ENCODE results near the gene NCOR2. TPM values are rescaled to one million over a fixed set of nuclear protein-coding genes. Genes with fewer than 3 reads are reported as not detected.

Gene NCOR2
- total RNA-seq, 2 donors from 2014 or later = 185 to 207 TPM

- H3K9me3 Mint-ChIP-seq = peaks cover 1% of the 10 kb centered on the region
- TF ChIP-seq, protein P1, sequence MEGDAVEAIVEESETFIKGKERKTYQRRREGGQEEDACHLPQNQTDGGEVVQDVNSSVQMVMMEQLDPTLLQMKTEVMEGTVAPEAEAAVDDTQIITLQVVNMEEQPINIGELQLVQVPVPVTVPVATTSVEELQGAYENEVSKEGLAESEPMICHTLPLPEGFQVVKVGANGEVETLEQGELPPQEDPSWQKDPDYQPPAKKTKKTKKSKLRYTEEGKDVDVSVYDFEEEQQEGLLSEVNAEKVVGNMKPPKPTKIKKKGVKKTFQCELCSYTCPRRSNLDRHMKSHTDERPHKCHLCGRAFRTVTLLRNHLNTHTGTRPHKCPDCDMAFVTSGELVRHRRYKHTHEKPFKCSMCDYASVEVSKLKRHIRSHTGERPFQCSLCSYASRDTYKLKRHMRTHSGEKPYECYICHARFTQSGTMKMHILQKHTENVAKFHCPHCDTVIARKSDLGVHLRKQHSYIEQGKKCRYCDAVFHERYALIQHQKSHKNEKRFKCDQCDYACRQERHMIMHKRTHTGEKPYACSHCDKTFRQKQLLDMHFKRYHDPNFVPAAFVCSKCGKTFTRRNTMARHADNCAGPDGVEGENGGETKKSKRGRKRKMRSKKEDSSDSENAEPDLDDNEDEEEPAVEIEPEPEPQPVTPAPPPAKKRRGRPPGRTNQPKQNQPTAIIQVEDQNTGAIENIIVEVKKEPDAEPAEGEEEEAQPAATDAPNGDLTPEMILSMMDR (conservative IDR thresholded peaks at IDR 0.05) = no peak
- H3K4me1 Mint-ChIP-seq = peaks cover 20% of the 10 kb centered on the region
- H3K27me3 ChIP-seq (ENCODE audit: control insufficient read depth, insufficient read depth, low read length, poor library complexity, severe bottlenecking) = no peaks in the 10 kb centered on the region
- no peak overlapping the region for H3K9ac ChIP-seq (ENCODE audit: extremely low read depth, low read length, poor library complexity, severe bottlenecking)
- no peak overlapping the region for H3K4me3 Mint-ChIP-seq
- peaks cover 10% of the 10 kb centered on the region for H3K36me3 Mint-ChIP-seq (ENCODE audit: low read depth)
- no peaks in the 10 kb centered on the region for H3K9me3 ChIP-seq (ENCODE audit: control insufficient read depth, low read length)
- H3K27ac Mint-ChIP-seq = no peak overlapping the region
- no peaks in the 10 kb centered on the region for H3K36me3 ChIP-seq (ENCODE audit: control insufficient read depth, insufficient read depth, low read length)
- 93 to 94% methylated on average over 21 to 28 of the region's 28 CpGs for WGBS, 2 experiments (ENCODE audit: insufficient coverage in 1 of 2, insufficient read length in 1 of 2)
- H3K27me3 Mint-ChIP-seq (ENCODE audit: insufficient read depth) = no peaks in the 10 kb centered on the region
- H3K4me1 ChIP-seq (ENCODE audit: control insufficient read depth, insufficient read depth, low read length) = peaks cover 3% of the 10 kb centered on the region
- no peak overlapping the region for H3K27ac ChIP-seq (ENCODE audit: low read depth, low read length)
- no peak for DNase-seq
- H3K4me3 ChIP-seq (ENCODE audit: low read length) = no peak overlapping the region
Observed at GRCh38 chr12:124555168-124556073, 12.0 kb downstream of the NCOR2 start.

DNA sequence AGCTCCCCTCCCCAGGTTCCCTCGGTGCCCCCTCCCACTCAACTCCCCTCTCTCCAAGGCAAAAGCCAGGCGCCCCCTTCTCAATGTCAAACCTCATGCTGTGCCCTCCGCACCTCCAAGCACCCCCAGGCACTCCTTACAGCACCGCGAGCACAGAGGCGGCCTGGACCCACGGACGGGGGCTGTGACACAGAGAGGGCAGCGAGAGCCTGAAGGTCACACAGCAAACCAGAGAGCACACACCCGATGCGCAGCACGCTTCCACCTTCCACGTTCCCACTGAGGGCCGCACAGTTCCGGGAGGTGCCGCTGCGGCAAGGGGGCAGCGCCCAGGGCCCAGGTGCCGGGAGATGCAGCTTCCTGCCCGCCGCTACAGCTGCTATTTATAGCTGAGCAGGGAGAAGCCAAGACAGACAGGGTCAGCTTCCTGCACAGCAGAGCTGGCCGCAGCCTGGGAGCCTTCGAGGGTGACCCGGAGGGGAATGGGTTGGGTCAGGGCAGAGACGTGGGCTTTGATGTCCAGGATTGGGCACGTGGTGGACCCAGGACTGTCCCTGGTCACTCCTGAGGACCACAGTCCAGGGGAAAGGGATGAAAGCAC lies 12.9 kb downstream of the NCOR2 start:
- Histone ChIP-seq H3K27ac (ENCODE audit: low read depth, low read length) (no peak overlapping the region), H3K27me3 (ENCODE audit: control insufficient read depth, insufficient read depth, low read length, poor library complexity, severe bottlenecking) (no peaks in the 10 kb centered on the region), H3K4me1 (ENCODE audit: control insufficient read depth, insufficient read depth, low read length) (peaks cover 3% of the 10 kb centered on the region), H3K36me3 (ENCODE audit: control insufficient read depth, insufficient read depth, low read length) (no peaks in the 10 kb centered on the region), H3K9me3 (ENCODE audit: control insufficient read depth, low read length) (no peaks in the 10 kb centered on the region), H3K4me3 (ENCODE audit: low read length) (no peak overlapping the region), H3K9ac (ENCODE audit: extremely low read depth, low read length, poor library complexity, severe bottlenecking) (no peak overlapping the region)
- Mint-ChIP-seq H3K27ac (no peak overlapping the region), H3K4me1 (peaks cover 20% of the 10 kb centered on the region), H3K27me3 (ENCODE audit: insufficient read depth) (no peaks in the 10 kb centered on the region), H3K9me3 (peaks cover 1% of the 10 kb centered on the region), H3K4me3 (no peak overlapping the region), H3K36me3 (ENCODE audit: low read depth) (peaks cover 10% of the 10 kb centered on the region)
- 88 to 91% methylated on average over 20 to 26 of the region's 26 CpGs for WGBS, 2 experiments (ENCODE audit: insufficient coverage in 1 of 2, insufficient read length in 1 of 2)
- DNase-seq = no peak
- TF ChIP-seq, protein P1 (conservative IDR thresholded peaks at IDR 0.05) = no peak

DNA sequence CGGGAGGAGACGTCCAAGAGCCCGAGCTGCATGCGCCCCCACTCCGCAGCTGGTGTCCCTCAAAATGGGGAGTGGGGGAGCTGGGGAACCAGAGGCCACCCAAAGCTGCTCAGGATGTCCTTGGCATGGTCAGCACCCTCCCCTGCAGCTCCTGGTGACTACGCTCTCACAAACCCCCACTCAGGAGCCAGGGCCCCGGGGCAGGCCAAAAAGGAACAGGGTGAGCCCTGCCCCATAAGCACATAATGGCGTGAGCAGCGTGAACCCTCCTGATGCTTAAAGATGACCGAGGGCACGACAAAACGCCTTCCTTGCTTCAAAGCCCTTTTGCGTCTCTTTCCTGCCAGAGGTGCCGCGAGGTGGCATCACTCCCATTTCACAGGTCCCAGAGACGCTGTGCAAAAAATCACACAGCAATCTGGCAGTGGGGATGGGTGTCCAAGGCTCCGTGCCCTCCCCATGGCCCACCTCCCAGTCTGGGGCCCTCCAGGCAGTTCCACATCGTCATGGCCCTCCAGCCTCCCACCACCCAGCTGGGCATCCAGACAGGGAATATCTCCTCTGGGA lies 13.5 kb downstream of the NCOR2 start:
- Histone ChIP-seq H3K9me3 (ENCODE audit: control insufficient read depth, low read length) (no peaks in the 10 kb centered on the region), H3K27ac (ENCODE audit: low read depth, low read length) (no peak overlapping the region), H3K4me1 (ENCODE audit: control insufficient read depth, insufficient read depth, low read length) (peaks cover 3% of the 10 kb centered on the region), H3K27me3 (ENCODE audit: control insufficient read depth, insufficient read depth, low read length, poor library complexity, severe bottlenecking) (no peaks in the 10 kb centered on the region), H3K36me3 (ENCODE audit: control insufficient read depth, insufficient read depth, low read length) (no peaks in the 10 kb centered on the region), H3K4me3 (ENCODE audit: low read length) (no peak overlapping the region), H3K9ac (ENCODE audit: extremely low read depth, low read length, poor library complexity, severe bottlenecking) (no peak overlapping the region)
- peak overlapping the region; percentile 74 for H3K27ac Mint-ChIP-seq
- no peaks in the 10 kb centered on the region for H3K27me3 Mint-ChIP-seq (ENCODE audit: insufficient read depth)
- peaks cover 7% of the 10 kb centered on the region for H3K36me3 Mint-ChIP-seq (ENCODE audit: low read depth)
- WGBS, 2 experiments (ENCODE audit: insufficient coverage in 1 of 2, insufficient read length in 1 of 2) = 91 to 98% methylated on average over 9 to 18 of the region's 18 CpGs
- TF ChIP-seq, protein P1 (conservative IDR thresholded peaks at IDR 0.05) = no peak
- H3K4me1 Mint-ChIP-seq = peaks cover 20% of the 10 kb centered on the region
- H3K9me3 Mint-ChIP-seq = peaks cover 1% of the 10 kb centered on the region
- H3K4me3 Mint-ChIP-seq = no peak overlapping the region
- no peak for DNase-seq
